Psoas muscle (tissue), 8 donors: ENCODE data around the gene LMAN2. TPM values are rescaled to one million over a fixed set of nuclear protein-coding genes. Genes with fewer than 3 reads are reported as not detected.

Source experiments
- ATAC-seq, 4 donors: fragments of 200-7000 bp; cut with Tn5 transposase; one replicate each; pipeline ENCODE4 v1.9.1; 2020; ENCODE audit warnings: moderate library complexity in 3 of 4, mild to moderate bottlenecking in 2 of 4
- DNase-seq, 2 donors: peaks; one replicate each; pipeline ENCODE4 v3.0.0-alpha.2; 2020
- H3K27ac ChIP-seq: fragments of 200-600 bp; one replicate; pipeline ENCODE4 v1.8.0; 2022
- H3K27me3 ChIP-seq, 3 donors: fragments of 200-600 bp in 1 of 3; one replicate each; pipeline versions ENCODE4 v1.6.1 to v1.8.0; 2013 to 2022; ENCODE audit warnings: low read length in 2 of 3, mild to moderate bottlenecking in 2 of 3, moderate library complexity in 1 of 3; ENCODE audit not compliant: insufficient read depth in 3 of 3
- H3K36me3 ChIP-seq, 2 donors: fragments of 200-600 bp in 1 of 2; one replicate each; pipeline versions ENCODE4 v1.6.1 to v1.8.0; 2013 to 2022; ENCODE audit warnings: low read depth in 1 of 2, mild to moderate bottlenecking in 1 of 2, moderate library complexity in 1 of 2; ENCODE audit not compliant: insufficient read depth in 1 of 2
- H3K4me1 ChIP-seq: fragments of 200-600 bp; one replicate; pipeline ENCODE4 v1.8.0; 2022
- H3K4me3 ChIP-seq: fragments of 200-600 bp; one replicate; pipeline ENCODE4 v1.8.0; 2022; ENCODE audit warnings: mild to moderate bottlenecking
- H3K9me3 ChIP-seq: fragments of 200-600 bp; one replicate; pipeline ENCODE4 v1.8.0; 2022
- WGBS, 3 donors: extraction: QIAGEN DNeasy Blood & Tissue Kit; methylation state at CpG; one replicate each; pipeline versions ENCODE4 v1.1.6 to v1.1.7; 2013; 5-methylcytosine and 5-hydroxymethylcytosine counted together
- intact Hi-C, 2 donors: fragments of 100-400 bp; cut with DNase I; formaldehyde crosslinking; loops; one replicate each; pipeline versions ENCODE4 v1.11.0 to v1.14.2; 2022
- polyA plus RNA-seq, 3 donors: library from polyadenylated mRNA; stranded (reverse); fragments of 200-250 nt; gene quantifications; one replicate each; pipeline ENCODE4 v1.2.3, GENCODE V29; 2013
- total RNA-seq, 4 donors: library from RNA; stranded (reverse); fragmentation: NEBNext Ultra II Directional in 2 of 4; extraction: Animal tissue kit (Norgen Biotek cat#: 25700) in 2 of 4; gene quantifications; one replicate each; pipeline versions ENCODE4 v1.2.1 to v1.2.4, GENCODE V29; 2021 to 2023
- TF ChIP-seq, protein P1 (sequence below): fragments of 200-600 bp; IDR thresholded peaks from one replicate; pipeline ENCODE4 v1.8.0; 2022; ENCODE audit warnings: antibody characterized with exemption
- donor health status: healthy with polysubstance abuse.
- donor health status: DM: no; HTN: no; CAD: no; lungs with moderate emphysema.
- donor health status: Bipolar disorder and iron deficiency.
- donor health status: healthy.
- donor health status: DM: yes; HTN: yes; CAD: no.
- donor health status: DM: no; HTN: no; CAD: no.
- donor health status: DM: no; HTN: no; CAD: no.
- donor health status: DM: yes; HTN: yes; CAD: no.

The LMAN2 gene
- total and polyA plus RNA-seq, 7 donors = 28.7 to 193 (median 55.8) TPM

DNA sequence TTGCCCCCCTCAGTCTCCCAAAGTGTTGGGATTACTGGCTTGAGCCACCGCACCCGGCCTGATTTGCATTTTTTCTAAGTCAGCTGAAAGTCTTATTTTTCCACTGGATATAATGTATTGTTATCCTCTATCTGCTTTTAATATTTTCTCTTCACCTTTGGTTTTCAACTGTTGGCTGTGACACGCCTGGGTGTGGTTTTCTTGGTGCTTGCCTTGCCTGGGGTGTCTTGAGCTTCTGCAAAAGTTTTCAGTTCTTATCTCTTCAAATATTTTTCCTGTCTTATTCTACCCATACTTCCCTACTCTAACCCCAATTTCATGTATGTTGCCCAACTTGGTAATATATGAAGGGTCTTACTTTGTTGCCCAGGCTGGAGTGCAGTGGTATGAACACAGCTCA, 35.5 kb downstream of the LMAN2 start:
- Histone ChIP-seq H3K9me3 (no peaks in the 10 kb centered on the region), H3K27me3 (no peaks in the 10 kb centered on the region), H3K4me1 (peaks cover 12% of the 10 kb centered on the region), H3K27ac (no peak overlapping the region), H3K36me3 (peaks cover 0 to 8% of the 10 kb centered on the region in 2 donors), H3K4me3 (no peak overlapping the region)
- 63 to 95% (median 90%) methylated on average over 3 of the region's 3 CpGs for WGBS, 3 donors
- intact Hi-C loops = loop anchor here (2.0 to 10.0 kb wide), 3 partner anchors 51 to 141 kb away; no protein-coding TSS in a partner anchor
- no peak for ATAC-seq
- DNase-seq = no peak
- TF ChIP-seq, protein P1, sequence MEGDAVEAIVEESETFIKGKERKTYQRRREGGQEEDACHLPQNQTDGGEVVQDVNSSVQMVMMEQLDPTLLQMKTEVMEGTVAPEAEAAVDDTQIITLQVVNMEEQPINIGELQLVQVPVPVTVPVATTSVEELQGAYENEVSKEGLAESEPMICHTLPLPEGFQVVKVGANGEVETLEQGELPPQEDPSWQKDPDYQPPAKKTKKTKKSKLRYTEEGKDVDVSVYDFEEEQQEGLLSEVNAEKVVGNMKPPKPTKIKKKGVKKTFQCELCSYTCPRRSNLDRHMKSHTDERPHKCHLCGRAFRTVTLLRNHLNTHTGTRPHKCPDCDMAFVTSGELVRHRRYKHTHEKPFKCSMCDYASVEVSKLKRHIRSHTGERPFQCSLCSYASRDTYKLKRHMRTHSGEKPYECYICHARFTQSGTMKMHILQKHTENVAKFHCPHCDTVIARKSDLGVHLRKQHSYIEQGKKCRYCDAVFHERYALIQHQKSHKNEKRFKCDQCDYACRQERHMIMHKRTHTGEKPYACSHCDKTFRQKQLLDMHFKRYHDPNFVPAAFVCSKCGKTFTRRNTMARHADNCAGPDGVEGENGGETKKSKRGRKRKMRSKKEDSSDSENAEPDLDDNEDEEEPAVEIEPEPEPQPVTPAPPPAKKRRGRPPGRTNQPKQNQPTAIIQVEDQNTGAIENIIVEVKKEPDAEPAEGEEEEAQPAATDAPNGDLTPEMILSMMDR = no peak

DNA sequence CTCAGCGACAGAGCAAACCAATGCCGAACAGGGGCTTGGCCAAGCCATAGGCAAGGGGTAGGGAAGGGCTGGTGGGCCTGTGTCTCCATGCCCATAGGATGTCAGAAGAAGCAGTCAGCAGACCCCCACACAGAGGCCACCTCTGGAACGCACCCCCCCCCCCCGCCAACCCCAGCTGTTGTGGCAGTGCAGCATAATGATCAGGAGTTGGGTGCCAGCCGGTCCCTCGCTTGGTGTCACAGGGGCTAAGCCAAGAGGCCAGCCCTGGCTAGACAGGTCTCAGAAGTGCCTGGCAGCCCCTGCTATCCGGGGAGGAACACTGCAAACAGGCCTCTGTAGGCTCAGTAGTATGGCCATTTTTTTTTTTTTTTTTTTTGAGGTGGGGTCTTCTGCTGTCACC, 36.1 kb downstream of the LMAN2 start:
- Histone ChIP-seq H3K36me3 (peaks cover 0 to 5% of the 10 kb centered on the region in 2 donors), H3K4me3 (no peak overlapping the region), H3K27me3 (no peaks in the 10 kb centered on the region), H3K9me3 (no peaks in the 10 kb centered on the region), H3K4me1 (peaks cover 14% of the 10 kb centered on the region), H3K27ac (no peak overlapping the region)
- DNase-seq (no peak), ATAC-seq (no peak)
- WGBS, 3 donors = 84 to 92% (median 88%) methylated on average over 7 of the region's 7 CpGs
- TF ChIP-seq, protein P1 = no peak
- intact Hi-C loops = loop anchor here in 1 of 2 donors (5.0 to 10.0 kb wide), 2 partner anchors 52 to 139 kb away; no protein-coding TSS in a partner anchor

DNA sequence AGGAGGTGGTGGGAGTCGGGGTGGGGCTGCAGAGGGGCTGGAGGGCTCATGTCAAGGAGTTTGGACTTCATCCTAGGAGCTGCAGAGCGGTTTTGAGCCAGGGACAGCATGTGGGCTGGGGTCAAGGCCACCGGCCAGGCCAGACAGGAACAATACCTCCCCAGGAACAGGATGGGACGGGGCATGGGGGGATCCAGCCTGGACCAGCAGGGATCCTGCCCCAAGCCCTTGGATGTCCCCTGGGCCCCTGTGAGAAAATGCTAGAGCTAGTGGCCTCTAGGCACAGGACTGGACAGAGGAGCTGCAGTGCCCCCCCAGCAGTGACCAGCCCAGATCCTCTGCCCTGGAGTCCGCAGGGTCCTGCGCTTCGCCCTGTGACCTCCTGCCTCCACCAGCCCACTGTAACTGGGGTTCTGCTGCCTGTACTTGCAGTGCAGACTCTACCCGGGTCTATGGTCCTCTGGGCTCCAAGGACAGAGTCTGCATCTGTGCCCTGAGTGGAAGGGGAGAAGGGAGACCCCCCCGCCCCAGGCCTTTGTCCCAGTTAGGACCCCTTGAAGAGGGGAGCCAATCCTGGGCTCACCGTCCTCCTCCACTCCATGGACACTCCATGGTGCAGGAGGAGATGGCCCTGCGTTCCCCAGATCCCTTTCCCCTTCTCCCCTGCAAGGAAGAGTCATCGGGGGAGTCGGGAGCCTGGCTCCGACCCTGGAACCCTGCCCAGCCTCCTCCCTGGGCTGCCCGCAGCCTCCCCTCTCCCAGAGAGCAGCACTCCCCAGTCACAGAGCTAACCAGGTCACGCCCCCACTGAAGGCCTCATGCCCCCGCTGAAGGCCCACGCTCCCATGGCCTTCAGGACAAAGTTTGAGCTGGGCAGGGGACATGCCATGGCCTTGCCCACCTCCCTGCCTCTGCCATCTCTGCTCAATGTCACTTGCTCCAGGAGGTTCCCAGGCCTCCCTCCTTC, 36.8 kb downstream of the LMAN2 start:
- ATAC-seq (no peak), DNase-seq (peak in 1 of 2 donors; percentile 46)
- TF ChIP-seq, protein P1 = no peak
- peaks cover 0 to 5% of the 10 kb centered on the region in 2 donors for H3K36me3 ChIP-seq
- WGBS, 3 donors = 85 to 86% (median 85%) methylated on average over 14 to 18 of the region's 18 CpGs
- intact Hi-C loops = loop anchor here (5.0 to 10.0 kb wide), 3 partner anchors 38 to 140 kb away; partner anchors contain the start of gene LMAN2 (in 1 of the 2)
- peaks cover 20% of the 10 kb centered on the region for H3K4me1 ChIP-seq
- no peak overlapping the region for H3K27ac ChIP-seq
- no peak overlapping the region for H3K4me3 ChIP-seq
- no peaks in the 10 kb centered on the region for H3K27me3 ChIP-seq
- H3K9me3 ChIP-seq = no peaks in the 10 kb centered on the region

DNA sequence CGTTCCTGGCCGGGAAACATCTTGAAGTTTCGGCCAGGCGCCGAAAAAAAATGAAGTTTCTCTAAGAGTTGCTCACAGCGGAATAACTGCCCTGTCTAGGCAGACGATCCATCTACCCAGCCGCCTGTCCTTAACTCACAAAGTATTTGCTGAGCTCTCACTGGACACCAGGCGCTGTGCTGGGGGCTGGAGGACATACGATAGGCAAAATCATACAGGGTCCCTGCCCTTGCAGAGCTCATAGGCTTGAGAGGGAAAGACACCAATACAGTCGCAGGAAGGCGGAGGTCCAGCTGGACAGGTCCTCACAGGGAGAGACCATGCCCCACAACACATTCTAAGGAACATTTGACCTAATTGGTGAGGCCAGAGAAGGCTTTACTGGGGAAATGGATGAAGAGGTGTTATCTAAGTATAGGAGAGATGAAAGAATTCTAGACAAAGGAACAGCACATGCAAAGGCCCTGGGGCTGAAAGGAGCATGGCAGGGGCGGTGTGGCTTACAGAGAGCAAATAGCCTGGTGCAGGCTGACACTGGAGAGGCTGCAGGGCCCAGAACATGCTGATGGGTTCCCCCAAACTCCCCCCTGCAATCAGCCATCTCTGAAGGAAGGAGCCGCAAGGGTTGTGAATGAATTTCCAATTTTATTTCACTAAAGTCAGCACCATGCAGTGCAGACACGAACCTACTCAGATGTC, 37.8 kb downstream of the LMAN2 start:
- Histone ChIP-seq H3K4me1 (peaks cover 28% of the 10 kb centered on the region), H3K27ac (no peak overlapping the region), H3K27me3 (no peaks in the 10 kb centered on the region), H3K9me3 (no peaks in the 10 kb centered on the region), H3K4me3 (no peak overlapping the region), H3K36me3 (peaks cover 0 to 5% of the 10 kb centered on the region in 2 donors)
- DNase-seq (no peak), ATAC-seq (no peak)
- WGBS, 3 donors = 89 to 92% (median 91%) methylated on average over 15 of the region's 15 CpGs
- intact Hi-C loops = loop anchor here (5.0 to 10.0 kb wide), 3 partner anchors 39 to 141 kb away; partner anchors contain the start of gene LMAN2 (in 1 of the 2)
- TF ChIP-seq, protein P1 = no peak
